Spleen (tissue), 11 donors: ENCODE measurements around the gene CEMP1. TPM values are rescaled to one million over a fixed set of nuclear protein-coding genes. Genes with fewer than 3 reads are reported as not detected.
A peak's percentile ranks its signal among the peaks of the same experiment; 100 is the strongest.

ENCODE experiments used
- DNase-seq: peaks from one replicate; pipeline ENCODE4 v3.0.0-alpha.2; 2020
- H3K27ac ChIP-seq, 8 donors: fragments of 200-600 bp; sonication (generic) in 7 of 8; 1 replicate in 4 of 8; 2 replicates in 4 of 8; pipeline versions ENCODE4 v1.5.0 to v1.8.0; 2016 to 2021; ENCODE audit warnings: inconsistent platforms in 4 of 8, mild to moderate bottlenecking in 4 of 8, moderate library complexity in 1 of 8
- H3K27me3 ChIP-seq, 7 donors: fragments of 200-600 bp; sonication (generic) in 6 of 7; replicated peaks in 1 of 7; 1 replicate in 4 of 7; 2 replicates in 3 of 7; pipeline versions ENCODE4 v1.5.0 to v1.8.0; 2016 to 2021; ENCODE audit warnings: inconsistent platforms in 3 of 7, mild to moderate bottlenecking in 1 of 7
- H3K36me3 ChIP-seq, 6 donors: fragments of 200-600 bp; sonication (generic) in 5 of 6; 1 replicate in 4 of 6; 2 replicates in 2 of 6; pipeline versions ENCODE4 v1.5.0 to v1.8.0; 2016 to 2021; ENCODE audit warnings: inconsistent platforms in 2 of 6
- H3K4me1 ChIP-seq, 6 donors: fragments of 200-600 bp; sonication (generic) in 5 of 6; 1 replicate in 3 of 6; 2 replicates in 3 of 6; pipeline versions ENCODE4 v1.5.0 to v1.8.0; 2016 to 2021; ENCODE audit warnings: inconsistent platforms in 3 of 6
- H3K4me3 ChIP-seq, 8 donors: fragments of 200-600 bp; sonication (generic) in 7 of 8; 1 replicate in 4 of 8; 2 replicates in 4 of 8; pipeline versions ENCODE4 v1.5.0 to v1.8.0; 2016 to 2021; ENCODE audit warnings: inconsistent platforms in 4 of 8, mild to moderate bottlenecking in 4 of 8, moderate library complexity in 2 of 8
- H3K9me3 ChIP-seq, 8 donors: fragments of 200-600 bp; sonication (generic) in 7 of 8; 1 replicate in 4 of 8; 2 replicates in 4 of 8; pipeline versions ENCODE4 v1.5.0 to v1.8.0; 2016 to 2021; ENCODE audit warnings: inconsistent platforms in 4 of 8
- POLR2A ChIP-seq, 3 donors: fragments of 450-650 bp; IDR thresholded peaks; one replicate each; pipeline ENCODE4 v1.5.1; 2017; ENCODE audit warnings: antibody characterized with exemption in 3 of 3, mild to moderate bottlenecking in 1 of 3
- POLR2AphosphoS5 ChIP-seq, 3 donors: sonication (generic); formaldehyde crosslinking; IDR thresholded peaks; one replicate each; pipeline ENCODE4 v1.5.1; 2017; ENCODE audit warnings: antibody characterized with exemption in 3 of 3
- WGBS, 5 donors: extraction: QIAGEN DNeasy Blood & Tissue Kit in 3 of 5; methylation state at CpG; one replicate each; pipeline versions ENCODE4 v1.1.5 to v1.1.7; 2013 to 2018; 5-methylcytosine and 5-hydroxymethylcytosine counted together
- intact Hi-C: fragments of 100-400 bp; cut with DNase I; formaldehyde crosslinking; loops from one replicate; pipeline ENCODE4 v1.15.0; 2023; ENCODE audit warnings: low total_unique reads
- polyA plus RNA-seq, 3 donors: library from polyadenylated mRNA; stranded (reverse); fragments of 200-250 nt; gene quantifications; one replicate each; pipeline ENCODE4 v1.2.1, GENCODE V29; 2013
- total RNA-seq, 7 donors: library from RNA; depleted of rRNA in 3 of 7; stranded (reverse); fragments of >200 nt in 3 of 7; fragmentation: NEBNext Ultra II Directional in 4 of 7; extraction: Animal tissue kit (Norgen Biotek cat#: 25700) in 4 of 7; gene quantifications; one replicate each; pipeline versions ENCODE4 v1.1.0 to v1.2.1, GENCODE V29; 2016 to 2021
- TF ChIP-seq, protein P1 (sequence below), 11 experiments: fragments of 200-600 bp in 7 of 11; fragments of 450-650 bp in 4 of 11; sonication (generic) in 4 of 11; IDR thresholded peaks in 8 of 11; conservative IDR thresholded peaks in 3 of 11; 1 replicate in 7 of 11; 2 replicates in 4 of 11; pipeline versions ENCODE4 v1.4.0 to v1.8.0; 2016 to 2021; ENCODE audit warnings: antibody characterized with exemption in 11 of 11, inconsistent platforms in 4 of 11, mild to moderate bottlenecking in 1 of 11
- donor health status: healthy with polysubstance abuse.
- donor health status: DM: no; HTN: no; CAD: no; lungs with moderate emphysema.
- donor health status: DM: no; HTN: no; CAD: no.
- donor health status: Bipolar disorder and iron deficiency.
- donor health status: healthy.
- donor health status: DM: no; HTN: no; CAD: no.
- donor health status: DM: yes; HTN: yes; CAD: no.

CEMP1 gene
- total and polyA plus RNA-seq, 10 donors = 0.37 to 1.5 (median 0.74) TPM; not detected in 5

DNA sequence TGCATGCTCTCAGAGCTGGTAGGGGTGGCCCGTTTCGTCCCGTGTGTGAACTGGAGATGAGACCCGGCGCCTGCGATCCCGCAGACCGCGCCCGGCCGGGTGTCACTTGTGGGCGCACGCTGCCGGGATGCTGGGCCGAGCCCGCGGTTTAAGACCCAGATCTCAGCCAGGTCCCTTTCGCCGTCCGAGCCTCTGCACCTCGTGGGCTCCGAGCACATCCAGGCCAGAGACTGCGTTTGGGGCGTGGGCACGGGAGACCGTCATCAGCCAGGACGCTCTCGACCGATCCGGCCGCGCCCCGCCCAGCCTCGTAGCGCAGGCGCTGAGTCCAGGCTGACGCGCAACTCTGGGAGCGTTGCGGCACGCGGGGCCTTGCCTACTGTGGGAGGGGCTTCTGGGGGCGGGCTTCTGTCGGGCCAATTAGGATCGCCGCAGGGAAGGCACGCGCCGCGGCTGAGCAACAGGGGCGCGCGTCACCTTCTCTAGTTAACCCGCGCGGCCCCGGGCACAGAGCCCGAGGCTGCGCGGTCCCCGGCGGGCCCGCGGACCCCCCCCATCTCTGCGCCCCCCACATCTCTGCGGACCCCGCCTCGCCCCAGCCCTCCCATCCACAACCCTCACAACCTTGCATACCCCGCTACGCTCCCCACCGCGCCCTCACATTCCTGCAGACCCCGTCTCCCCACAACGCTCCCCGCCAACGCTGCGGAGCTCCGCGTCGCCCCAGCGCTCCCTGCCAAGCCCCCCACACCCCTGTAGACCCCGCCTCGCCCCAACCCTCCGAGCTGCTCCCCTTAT is 687 bp upstream of the CEMP1 start:
- DNase-seq = peak; percentile 100
- Histone ChIP-seq H3K4me1 (peaks cover 6 to 66% (median 37%) of the 10 kb centered on the region in 6 donors), H3K36me3 (peaks cover 0 to 39% (median 29%) of the 10 kb centered on the region in 6 donors), H3K27ac (peak overlapping the region; percentile 93 to 99 (median 98)), H3K4me3 (peak overlapping the region; percentile 33 to 78 (median 56)), H3K9me3 (no peaks in the 10 kb centered on the region), H3K27me3 (no peaks in the 10 kb centered on the region)
- TF ChIP-seq, protein P1, sequence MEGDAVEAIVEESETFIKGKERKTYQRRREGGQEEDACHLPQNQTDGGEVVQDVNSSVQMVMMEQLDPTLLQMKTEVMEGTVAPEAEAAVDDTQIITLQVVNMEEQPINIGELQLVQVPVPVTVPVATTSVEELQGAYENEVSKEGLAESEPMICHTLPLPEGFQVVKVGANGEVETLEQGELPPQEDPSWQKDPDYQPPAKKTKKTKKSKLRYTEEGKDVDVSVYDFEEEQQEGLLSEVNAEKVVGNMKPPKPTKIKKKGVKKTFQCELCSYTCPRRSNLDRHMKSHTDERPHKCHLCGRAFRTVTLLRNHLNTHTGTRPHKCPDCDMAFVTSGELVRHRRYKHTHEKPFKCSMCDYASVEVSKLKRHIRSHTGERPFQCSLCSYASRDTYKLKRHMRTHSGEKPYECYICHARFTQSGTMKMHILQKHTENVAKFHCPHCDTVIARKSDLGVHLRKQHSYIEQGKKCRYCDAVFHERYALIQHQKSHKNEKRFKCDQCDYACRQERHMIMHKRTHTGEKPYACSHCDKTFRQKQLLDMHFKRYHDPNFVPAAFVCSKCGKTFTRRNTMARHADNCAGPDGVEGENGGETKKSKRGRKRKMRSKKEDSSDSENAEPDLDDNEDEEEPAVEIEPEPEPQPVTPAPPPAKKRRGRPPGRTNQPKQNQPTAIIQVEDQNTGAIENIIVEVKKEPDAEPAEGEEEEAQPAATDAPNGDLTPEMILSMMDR (IDR thresholded peaks at IDR 0.05 in 8 of 11, conservative IDR thresholded peaks at IDR 0.05 in 3 of 11) = peak in 1 of 11 experiments; percentile 19
- peak; percentile 96 to 97 (median 96) for TF ChIP-seq POLR2AphosphoS5 (IDR thresholded peaks at IDR 0.05)
- peak in 2 of 3 donors; percentile 2 to 10 for TF ChIP-seq POLR2A (IDR thresholded peaks at IDR 0.05)
- 0 to 2% (median 0%) methylated on average over 16 to 84 of the region's 84 CpGs for WGBS, 5 donors
- intact Hi-C loops = loop anchor here (5.0 kb wide), 1 partner anchor 130 kb away; no protein-coding TSS in a partner anchor

DNA sequence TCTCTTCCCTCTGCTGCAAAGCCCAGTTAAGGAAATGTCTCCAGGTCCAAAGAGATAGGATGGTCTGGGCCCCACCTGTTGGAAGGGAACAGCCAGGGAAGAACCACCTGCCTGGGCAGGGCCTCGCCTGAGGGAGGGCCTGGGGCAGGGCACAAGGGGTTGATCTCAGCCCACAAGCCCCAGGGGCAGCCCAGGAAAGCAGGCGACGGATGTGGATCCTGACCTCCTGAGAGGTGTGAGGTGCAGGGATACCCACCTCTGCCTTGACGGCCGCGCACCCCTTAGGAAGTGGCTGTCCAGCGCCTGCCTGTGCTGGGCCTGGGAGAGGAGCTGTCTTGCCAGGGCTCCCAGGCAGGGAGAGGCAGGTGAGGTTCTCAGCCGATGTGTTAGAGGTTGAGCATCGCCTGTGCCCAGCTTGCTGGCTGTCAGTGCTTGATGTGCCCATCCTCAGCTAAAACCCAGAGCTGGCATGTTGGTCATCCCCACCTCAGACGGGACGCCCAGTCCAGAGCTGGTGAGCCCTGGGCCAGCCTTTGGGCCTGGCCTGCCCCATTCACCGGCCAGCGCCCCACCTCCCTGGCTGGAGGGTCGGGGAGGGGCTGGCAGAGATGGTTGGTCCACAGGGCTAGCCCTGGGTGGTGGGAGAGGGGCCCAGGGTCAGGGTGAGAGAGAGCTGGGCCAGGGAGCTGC is 434 bp downstream of the CEMP1 start:
- WGBS, 5 donors = 89 to 93% (median 91%) methylated on average over 9 to 14 of the region's 14 CpGs
- Histone ChIP-seq H3K27me3 (no peaks in the 10 kb centered on the region), H3K4me3 (peak overlapping the region in 1 of 8 donors; percentile 78), H3K36me3 (peaks cover 0 to 50% (median 38%) of the 10 kb centered on the region in 6 donors), H3K4me1 (peaks cover 5 to 66% (median 29%) of the 10 kb centered on the region in 6 donors), H3K9me3 (no peaks in the 10 kb centered on the region), H3K27ac (peak overlapping the region; percentile 93 to 99 (median 98))
- DNase-seq = peak; percentile 88
- intact Hi-C loops = loop anchor here (5.0 kb wide), 1 partner anchor 132 kb away; no protein-coding TSS in a partner anchor
- TF ChIP-seq POLR2AphosphoS5 (IDR thresholded peaks at IDR 0.05) = peak in 2 of 3 donors; percentile 5 to 39
- TF ChIP-seq, protein P1 (IDR thresholded peaks at IDR 0.05 in 8 of 11, conservative IDR thresholded peaks at IDR 0.05 in 3 of 11) = no peak
- no peak for TF ChIP-seq POLR2A (IDR thresholded peaks at IDR 0.05)

DNA sequence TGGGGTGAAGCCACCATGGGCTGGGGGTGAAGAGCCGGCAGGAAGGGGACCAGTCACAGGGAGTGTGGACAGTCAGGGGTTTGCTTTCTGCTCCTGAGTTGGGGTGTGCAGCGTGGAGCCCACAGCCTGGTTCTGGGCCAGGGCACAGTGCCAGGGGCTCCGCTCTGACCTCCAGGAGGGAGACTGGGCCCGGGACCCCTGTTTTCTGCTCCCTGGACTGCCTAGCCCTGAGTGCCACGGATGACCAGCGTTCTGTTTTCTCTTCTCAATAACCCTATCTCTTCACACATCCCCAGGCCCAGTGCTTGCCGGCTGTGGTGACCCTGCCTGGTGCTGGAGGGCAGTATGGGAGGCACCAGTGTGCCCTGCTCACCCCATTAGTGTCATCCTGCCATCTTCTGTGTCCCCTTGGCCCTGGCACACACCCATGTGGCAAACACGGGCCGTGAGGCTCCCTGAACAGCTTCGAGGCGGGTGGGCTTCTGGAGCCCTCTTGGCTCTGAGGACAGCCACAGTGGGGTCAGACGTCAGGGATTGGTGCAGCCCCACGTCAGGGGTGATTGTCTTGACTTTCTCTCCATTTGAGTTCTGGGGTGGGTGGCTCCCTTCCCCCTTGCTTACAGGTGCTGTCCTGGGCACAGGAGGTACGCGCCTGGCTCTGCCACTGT is 1.1 kb downstream of the CEMP1 start:
- H3K4me3 ChIP-seq = no peak overlapping the region
- TF ChIP-seq POLR2A (IDR thresholded peaks at IDR 0.05) (no peak), POLR2AphosphoS5 (IDR thresholded peaks at IDR 0.05) (peak in 1 of 3 donors; percentile 31)
- TF ChIP-seq, protein P1 (IDR thresholded peaks at IDR 0.05 in 8 of 11, conservative IDR thresholded peaks at IDR 0.05 in 3 of 11) = no peak
- intact Hi-C loops = loop anchor here (5.0 kb wide), 1 partner anchor 132 kb away; no protein-coding TSS in a partner anchor
- 89 to 97% (median 91%) methylated on average over 7 to 15 of the region's 15 CpGs for WGBS, 5 donors
- peak overlapping the region in 1 of 8 donors; percentile 99 for H3K27ac ChIP-seq
- H3K27me3 ChIP-seq = no peaks in the 10 kb centered on the region
- DNase-seq = peak; percentile 79
- peaks cover 0 to 57% (median 41%) of the 10 kb centered on the region in 6 donors for H3K36me3 ChIP-seq
- H3K9me3 ChIP-seq = no peaks in the 10 kb centered on the region
- peaks cover 5 to 68% (median 28%) of the 10 kb centered on the region in 6 donors for H3K4me1 ChIP-seq
